ENCODE data around the gene YTHDC1.

DNA sequence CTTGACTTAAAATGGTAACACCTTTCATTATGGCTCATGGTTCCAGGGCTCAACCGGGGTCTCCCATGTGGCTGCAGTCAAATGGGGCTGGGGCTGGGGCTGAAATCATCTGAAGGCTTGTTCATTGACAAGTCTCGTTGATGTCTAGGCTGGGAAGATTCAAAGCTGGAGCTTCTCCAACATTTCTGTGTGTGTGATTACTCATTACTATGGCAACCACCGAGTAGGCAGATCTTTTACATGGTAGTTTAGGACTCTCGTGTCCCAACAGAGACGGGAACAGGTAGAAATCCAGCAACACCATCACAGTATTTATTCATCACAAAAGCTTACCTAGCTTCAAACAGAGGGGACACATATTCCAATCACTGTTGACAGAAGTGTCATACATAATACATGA is 7.8 kb downstream of the YTHDC1 start:
- TF ChIP-seq, protein P1, sequence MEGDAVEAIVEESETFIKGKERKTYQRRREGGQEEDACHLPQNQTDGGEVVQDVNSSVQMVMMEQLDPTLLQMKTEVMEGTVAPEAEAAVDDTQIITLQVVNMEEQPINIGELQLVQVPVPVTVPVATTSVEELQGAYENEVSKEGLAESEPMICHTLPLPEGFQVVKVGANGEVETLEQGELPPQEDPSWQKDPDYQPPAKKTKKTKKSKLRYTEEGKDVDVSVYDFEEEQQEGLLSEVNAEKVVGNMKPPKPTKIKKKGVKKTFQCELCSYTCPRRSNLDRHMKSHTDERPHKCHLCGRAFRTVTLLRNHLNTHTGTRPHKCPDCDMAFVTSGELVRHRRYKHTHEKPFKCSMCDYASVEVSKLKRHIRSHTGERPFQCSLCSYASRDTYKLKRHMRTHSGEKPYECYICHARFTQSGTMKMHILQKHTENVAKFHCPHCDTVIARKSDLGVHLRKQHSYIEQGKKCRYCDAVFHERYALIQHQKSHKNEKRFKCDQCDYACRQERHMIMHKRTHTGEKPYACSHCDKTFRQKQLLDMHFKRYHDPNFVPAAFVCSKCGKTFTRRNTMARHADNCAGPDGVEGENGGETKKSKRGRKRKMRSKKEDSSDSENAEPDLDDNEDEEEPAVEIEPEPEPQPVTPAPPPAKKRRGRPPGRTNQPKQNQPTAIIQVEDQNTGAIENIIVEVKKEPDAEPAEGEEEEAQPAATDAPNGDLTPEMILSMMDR (conservative IDR thresholded peaks at IDR 0.05; ENCODE audit: low read depth in 2 of 2) = no peak
- TF ChIP-seq, protein P2, sequence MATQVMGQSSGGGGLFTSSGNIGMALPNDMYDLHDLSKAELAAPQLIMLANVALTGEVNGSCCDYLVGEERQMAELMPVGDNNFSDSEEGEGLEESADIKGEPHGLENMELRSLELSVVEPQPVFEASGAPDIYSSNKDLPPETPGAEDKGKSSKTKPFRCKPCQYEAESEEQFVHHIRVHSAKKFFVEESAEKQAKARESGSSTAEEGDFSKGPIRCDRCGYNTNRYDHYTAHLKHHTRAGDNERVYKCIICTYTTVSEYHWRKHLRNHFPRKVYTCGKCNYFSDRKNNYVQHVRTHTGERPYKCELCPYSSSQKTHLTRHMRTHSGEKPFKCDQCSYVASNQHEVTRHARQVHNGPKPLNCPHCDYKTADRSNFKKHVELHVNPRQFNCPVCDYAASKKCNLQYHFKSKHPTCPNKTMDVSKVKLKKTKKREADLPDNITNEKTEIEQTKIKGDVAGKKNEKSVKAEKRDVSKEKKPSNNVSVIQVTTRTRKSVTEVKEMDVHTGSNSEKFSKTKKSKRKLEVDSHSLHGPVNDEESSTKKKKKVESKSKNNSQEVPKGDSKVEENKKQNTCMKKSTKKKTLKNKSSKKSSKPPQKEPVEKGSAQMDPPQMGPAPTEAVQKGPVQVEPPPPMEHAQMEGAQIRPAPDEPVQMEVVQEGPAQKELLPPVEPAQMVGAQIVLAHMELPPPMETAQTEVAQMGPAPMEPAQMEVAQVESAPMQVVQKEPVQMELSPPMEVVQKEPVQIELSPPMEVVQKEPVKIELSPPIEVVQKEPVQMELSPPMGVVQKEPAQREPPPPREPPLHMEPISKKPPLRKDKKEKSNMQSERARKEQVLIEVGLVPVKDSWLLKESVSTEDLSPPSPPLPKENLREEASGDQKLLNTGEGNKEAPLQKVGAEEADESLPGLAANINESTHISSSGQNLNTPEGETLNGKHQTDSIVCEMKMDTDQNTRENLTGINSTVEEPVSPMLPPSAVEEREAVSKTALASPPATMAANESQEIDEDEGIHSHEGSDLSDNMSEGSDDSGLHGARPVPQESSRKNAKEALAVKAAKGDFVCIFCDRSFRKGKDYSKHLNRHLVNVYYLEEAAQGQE (IDR thresholded peaks at IDR 0.05; ENCODE audit: unreplicated experiment) = no peak
- TF ChIP-seq JUNB (IDR thresholded peaks at IDR 0.05; ENCODE audit: unreplicated experiment) = no peak
